Stimulated activated CD8-positive, alpha-beta memory T cell treated with anti-CD3 and anti-CD28 coated beads, Interleukin-15, amount 100 ng/mL, for 48 hours (primary cell): ENCODE results near the gene MARCHF3.
"Not testable (repeated sequence)": the region's sequence is repeated elsewhere in the genome, so short reads cannot be mapped to it uniquely, and the experiment has no call there.

Source experiments
- DNase-seq, 2 donors: peaks; one replicate each; pipeline ENCODE4 v3.0.0-alpha.2; 2020; ENCODE audit warnings: low read depth in 2 of 2

Gene MARCHF3

DNA sequence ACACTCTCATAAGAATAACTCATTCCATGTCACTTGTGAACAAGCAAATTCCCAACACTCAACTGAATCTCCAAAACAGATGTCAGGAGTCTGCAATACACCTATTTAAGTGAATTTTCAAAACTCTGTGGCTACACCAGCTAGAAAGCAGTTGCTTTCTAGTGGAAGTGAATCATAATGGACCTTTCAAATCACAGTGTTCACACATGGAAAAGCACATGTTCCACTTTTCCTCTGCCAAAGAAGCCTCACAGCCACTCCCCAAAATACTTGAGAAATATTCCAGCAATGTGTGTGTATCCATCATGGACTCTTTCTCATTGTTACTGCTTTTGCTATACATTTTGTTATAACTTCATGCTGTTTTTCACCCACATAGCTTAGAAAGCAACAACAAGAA is 17.4 kb downstream of the MARCHF3 start:
- DNase-seq, result no peak

GRCh38 chr5:127011961-127012644 is 18.3 kb downstream of the MARCHF3 start:
- DNase-seq, result no peak

- no peak for DNase-seq
These were observed 19.2 kb downstream of the MARCHF3 start for GRCh38 chr5:127011153-127011552.

- no peak for DNase-seq
These were observed 20.0 kb downstream of the MARCHF3 start for GRCh38 chr5:127010362-127010761.

GRCh38 chr5:127009784-127010183 is 20.6 kb downstream of the MARCHF3 start:
- DNase-seq, result no peak

GRCh38 chr5:127008300-127008975 is 21.9 kb downstream of the MARCHF3 start:
- DNase-seq, result no peak

- no peak for DNase-seq
These were observed 22.8 kb downstream of the MARCHF3 start for GRCh38 chr5:127007522-127007921.

GRCh38 chr5:127006744-127007143 is 23.6 kb downstream of the MARCHF3 start:
- DNase-seq, result no peak

- not testable (repeated sequence) for DNase-seq
These were observed 25.1 kb downstream of the MARCHF3 start for GRCh38 chr5:127005282-127005681.

DNA sequence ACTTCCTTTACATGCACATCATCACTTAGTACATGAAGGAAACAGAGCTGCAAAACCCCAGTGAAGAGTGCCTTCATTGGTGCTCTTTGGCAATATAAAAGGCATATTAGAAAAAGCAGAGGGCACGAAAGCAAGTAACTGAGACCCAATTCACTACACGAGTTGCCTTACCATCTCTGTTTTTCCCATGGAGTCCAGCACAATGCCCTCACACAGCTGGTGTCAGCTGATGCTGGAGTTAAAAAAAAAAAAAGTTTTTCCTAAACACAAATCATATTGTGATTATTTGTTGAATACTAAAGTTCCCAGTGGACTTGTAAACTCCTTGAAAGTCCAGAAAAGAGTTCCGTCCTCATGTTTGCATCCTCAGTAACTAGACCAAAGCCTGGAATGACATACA is 25.6 kb downstream of the MARCHF3 start:
- no peak for DNase-seq

GRCh38 chr5:127003798-127004495 is 26.4 kb downstream of the MARCHF3 start:
- DNase-seq, result no peak

DNA sequence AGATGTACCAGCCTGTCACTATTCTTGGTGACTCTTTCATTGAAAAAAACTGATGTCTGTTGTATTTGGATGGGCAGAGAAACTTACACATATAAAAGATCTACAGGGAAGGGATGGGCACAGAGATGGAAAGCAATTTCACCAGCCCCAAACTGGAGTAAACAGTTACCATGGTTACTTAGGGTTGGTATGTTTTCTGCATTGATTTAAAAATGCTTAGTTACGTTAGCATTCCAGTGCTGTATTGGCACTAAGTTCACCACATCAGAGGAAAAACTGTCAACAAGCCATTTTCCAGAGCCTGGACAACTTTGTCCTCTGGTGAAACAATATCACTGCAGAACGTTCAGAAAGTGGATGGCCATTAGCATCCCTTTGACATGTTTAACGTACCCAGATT is 28.0 kb downstream of the MARCHF3 start:
- no peak for DNase-seq

DNA sequence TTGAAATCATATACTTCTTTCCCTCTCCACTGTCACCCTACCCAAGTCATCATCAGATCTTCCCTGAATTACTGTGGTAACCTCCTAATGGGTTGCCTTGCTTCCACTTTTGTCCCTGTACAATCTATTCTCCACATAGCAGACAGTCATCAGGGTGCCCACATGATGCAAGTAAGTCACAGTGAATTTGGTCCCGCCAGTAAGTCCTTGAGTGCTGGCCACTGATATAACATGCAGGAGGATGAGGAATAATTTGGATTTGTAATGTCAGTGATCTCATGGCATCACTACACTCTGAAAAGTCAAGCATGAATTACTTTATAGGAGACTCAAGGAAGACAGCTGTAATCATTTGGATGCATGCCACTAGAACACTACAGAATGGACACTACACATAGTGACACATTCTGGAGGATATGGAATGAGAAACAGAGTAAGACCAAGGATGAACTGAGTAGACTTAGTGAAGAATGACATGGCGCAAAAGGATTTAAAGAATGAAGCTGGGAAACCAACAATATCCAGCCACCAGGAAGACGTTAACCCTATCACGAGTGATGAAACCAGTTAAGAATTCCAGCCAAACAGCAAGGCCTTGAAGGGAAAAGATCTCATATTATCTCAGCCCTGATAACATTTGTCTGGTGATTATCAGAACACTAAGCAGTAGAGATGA is 28.6 kb downstream of the MARCHF3 start:
- no peak for DNase-seq

- no peak for DNase-seq
These were observed 31.3 kb downstream of the MARCHF3 start for GRCh38 chr5:126998895-126999570.

GRCh38 chr5:126998201-126998631 is 32.1 kb downstream of the MARCHF3 start:
- no peak for DNase-seq

DNA sequence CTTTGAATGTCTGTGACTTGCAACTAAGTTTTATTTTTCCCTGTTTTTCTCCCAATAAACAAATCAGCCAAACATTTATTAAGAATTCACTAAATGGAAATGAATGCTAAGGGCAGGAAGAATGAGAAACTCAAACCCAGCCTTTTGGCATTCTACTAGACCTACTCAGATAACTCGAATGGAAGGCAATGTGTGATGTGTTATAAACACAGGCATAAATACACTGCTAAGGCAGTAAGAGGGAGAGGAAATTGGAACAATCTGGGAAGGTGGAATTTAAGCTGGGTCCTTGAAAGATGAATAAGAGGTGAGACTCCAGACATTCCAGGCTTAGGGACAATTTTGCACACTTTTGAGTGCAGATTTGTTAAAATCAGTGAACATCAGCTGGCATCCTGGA is 34.7 kb downstream of the MARCHF3 start:
- DNase-seq, result no peak

DNA sequence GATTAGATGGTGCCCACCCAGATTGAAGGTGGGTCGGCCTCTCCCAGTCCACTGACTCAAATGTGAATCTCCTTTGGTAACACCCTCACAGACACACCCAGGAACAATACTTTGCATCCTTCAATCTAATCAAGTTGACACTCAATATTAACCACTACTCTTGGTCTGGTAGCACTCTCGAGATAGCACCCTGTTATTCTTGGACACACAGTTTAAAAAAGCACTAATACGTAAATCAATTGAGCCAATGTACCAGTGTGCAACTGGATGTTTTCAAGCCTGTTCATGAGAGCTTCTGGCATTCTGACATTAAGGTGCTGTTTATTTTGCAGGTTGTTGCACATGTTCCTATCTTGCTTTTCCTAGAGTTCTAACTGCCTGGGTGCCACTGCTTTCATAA is 35.3 kb downstream of the MARCHF3 start:
- DNase-seq, result no peak

- no peak for DNase-seq
These were observed 35.9 kb downstream of the MARCHF3 start for GRCh38 chr5:126994485-126994884.

GRCh38 chr5:126988021-126988569 is 42.3 kb downstream of the MARCHF3 start:
- peak in 1 of 2 donors; percentile 1 for DNase-seq

- DNase-seq, result no peak
These were observed 43.0 kb downstream of the MARCHF3 start for GRCh38 chr5:126987271-126987899.

GRCh38 chr5:126984632-126985031 is 45.7 kb downstream of the MARCHF3 start:
- DNase-seq, result no peak
